GM15510 (cell line): ENCODE measurements around the gene SERP2.

Source experiments
- POLR2A ChIP-seq: IDR thresholded peaks from 3 replicates; pipeline ENCODE4 v1.6.1; 2011; ENCODE audit warnings: borderline replicate concordance; ENCODE audit not compliant: insufficient read length; ENCODE audit errors: extremely low read depth

Gene SERP2

DNA sequence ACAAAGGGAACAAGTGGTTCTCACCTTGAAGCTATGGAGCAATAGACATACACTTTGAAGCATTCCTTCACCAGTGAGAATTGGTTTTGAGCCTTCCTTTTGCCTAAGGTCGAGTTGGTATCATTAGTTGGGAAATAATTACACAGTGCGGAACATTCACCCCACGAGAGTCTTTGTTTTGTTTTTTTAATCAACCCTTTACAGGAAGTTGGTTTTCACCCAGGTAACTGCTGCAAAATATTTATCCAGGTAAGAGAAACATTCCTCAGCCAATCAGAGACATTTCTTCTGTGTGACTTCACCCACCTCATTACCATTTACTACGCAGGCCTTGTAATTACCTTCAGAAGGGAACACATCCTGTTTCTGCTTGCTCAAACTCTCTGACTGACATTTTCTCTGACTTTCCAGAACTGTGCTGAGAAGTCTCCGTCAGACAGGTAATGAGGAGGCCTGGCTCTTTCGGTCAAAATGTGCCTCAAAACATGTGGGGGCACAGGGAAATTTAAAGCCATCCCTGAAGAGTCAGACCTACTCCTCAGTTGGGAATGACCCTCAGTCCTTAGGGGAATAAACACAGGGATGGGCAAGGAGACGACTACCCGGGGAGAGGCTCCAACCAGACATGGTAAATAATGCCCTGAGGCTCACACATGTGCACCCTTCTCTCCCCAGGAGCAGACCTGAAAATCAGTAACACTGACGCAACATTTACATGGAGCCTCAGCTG is 22.7 kb upstream of the SERP2 start:
- TF ChIP-seq POLR2A = no peak

DNA sequence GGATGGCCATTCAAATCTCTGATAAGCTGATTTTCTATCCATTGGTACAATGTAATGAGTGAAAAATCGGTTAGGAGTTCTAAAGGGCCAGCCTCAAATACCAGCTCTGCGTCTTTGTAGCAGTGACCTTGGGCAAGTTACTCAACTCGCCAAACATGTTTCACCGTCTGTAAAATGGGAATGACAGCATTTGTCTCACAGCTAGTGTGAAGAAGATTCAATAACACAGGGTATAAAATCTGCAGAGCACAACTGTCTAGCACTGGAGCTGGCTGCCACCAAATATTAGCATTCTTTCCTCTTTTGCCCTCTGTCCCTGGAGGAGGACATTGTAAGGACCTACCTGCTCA is 22.1 kb upstream of the SERP2 start:
- TF ChIP-seq POLR2A = no peak

DNA sequence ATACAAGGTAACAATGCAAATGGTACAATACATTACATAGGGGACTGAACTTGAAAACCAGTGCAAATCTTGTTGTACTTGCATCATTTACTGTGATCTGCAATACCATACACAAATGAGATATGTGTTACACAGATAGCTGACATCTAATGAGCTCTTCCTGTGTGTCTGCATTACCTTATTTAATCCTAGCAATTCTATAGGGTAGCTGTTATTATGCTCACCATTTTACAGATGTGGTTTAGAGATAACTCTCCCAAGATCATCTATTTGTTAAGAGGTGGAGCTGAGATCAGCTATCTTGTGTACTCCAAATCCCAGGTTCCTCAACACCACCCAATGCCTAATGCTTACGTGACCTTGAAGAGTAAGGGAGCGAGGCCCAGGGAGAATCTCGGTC is 21.4 kb upstream of the SERP2 start:
- no peak for TF ChIP-seq POLR2A

DNA sequence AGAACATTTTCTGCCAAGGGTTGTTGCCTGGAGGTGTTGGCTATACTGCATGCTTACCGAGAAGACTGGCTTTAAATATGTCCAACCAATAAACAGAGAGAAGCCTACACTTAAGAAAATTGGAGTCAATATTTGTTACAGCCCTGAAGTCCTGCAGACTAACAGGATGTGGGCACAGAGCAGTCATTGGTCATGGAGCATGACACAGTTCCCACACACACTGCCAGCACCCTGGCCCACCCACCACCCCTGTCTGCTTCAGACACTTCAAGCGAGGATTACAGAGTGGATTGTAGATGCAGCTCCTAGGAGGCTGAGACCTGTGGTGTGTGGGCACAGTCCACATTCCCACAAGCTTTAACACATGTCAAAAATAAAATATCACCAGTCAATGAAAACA is 21.0 kb upstream of the SERP2 start:
- no peak for TF ChIP-seq POLR2A

DNA sequence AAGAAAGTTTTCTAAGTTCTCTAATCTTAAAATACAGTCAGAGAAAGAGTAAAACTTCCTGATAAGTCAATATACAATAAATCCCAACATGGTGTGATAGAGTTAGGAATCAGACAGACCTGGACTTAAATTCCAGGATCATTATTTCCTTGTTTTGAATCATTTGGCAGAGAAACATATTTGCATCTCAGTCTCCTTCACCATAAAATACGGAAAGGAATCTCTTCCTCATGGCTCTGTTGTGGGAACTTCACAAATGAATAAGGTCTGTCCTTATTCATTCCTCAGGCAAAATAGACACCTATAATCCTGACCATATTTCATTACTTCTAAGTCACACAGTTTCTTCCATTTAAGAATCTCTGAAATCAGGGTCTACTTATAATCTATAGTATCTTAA is 19.3 kb upstream of the SERP2 start:
- TF ChIP-seq POLR2A = no peak

DNA sequence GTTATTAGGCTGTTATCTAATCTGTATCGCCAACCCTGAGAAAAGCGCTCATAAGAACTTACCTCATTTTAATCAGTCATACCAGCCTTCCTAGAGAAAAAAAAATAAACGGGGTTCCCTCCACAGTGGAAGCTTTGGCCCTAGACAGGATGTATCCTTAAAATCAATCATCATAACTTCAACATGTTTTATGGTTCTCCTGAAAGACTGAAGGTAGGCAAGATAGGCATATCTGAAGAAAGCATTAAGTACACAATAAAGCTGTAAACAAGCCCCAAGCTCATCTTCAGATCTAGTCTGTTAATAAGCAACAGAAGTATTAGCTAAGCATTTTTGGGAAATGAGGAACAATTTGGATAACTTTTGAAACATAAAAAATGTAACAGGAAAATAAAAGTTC is 18.7 kb upstream of the SERP2 start:
- no peak for TF ChIP-seq POLR2A

DNA sequence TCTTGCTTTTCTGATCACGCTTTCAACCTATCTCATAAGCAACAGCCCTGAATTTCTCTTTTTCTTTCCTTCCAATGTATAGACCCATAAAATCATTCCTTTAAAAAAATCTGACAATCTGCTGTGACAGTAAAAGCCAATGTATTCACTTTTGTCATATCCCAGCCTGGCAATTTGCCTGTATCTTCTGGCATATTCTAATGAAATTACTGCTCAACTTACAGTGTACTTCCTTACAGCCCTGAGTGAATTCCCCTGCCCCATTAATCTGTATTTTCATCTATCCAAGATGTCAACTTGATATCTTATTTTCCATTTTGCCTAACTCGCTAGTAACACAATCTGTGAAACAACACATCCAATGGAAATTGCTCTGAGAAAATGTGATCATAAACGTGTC is 18.0 kb upstream of the SERP2 start:
- TF ChIP-seq POLR2A = no peak

DNA sequence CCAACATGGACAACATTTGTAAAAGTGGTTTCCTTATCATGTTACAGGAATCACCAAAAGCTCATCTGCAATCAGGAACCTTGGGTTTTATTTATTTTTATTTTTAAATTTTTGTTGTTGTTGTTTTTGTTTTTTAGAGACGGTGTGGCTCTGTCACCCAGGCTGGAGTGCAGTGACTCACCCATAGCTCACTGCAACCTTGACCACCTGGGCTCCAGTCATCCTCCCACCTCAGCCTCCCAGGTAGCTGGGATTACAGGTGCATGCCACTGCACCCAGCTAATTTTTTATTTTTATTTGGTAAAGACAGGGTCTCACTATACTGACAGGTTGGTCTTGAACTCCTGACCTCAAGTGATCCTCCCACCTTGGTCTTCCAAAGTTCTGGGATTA is 13.6 kb upstream of the SERP2 start:
- TF ChIP-seq POLR2A = no peak

DNA sequence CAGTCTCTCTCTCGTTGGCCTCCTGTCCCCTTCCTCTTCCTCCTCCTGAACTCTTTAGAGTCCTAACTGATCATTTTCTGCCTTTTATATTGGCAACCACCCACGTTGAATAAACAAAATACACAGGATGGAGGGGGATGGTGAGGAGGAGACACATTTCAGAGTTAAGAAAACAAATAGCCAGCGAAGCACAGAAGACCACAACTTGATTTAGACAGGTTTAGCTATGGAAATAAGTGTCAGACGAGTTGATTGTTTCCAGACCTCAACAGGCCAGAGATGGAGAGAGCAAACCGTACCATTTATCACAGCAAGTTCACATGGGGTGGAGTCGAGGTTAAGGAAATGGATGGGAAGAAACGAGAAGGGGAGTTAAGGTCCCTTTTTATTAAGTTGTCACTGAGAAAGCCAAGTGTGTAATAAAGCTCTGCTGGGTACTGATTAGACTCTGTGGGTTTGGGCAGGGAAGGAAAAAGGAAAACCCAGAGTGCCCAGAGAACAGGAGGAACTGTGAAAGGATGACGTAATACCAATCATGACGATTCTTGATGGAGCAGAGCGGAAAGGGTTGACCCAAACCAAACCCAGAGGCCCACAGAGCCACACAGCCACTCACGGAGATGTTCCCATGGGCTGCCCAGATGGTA is 11.1 kb upstream of the SERP2 start:
- TF ChIP-seq POLR2A = no peak

DNA sequence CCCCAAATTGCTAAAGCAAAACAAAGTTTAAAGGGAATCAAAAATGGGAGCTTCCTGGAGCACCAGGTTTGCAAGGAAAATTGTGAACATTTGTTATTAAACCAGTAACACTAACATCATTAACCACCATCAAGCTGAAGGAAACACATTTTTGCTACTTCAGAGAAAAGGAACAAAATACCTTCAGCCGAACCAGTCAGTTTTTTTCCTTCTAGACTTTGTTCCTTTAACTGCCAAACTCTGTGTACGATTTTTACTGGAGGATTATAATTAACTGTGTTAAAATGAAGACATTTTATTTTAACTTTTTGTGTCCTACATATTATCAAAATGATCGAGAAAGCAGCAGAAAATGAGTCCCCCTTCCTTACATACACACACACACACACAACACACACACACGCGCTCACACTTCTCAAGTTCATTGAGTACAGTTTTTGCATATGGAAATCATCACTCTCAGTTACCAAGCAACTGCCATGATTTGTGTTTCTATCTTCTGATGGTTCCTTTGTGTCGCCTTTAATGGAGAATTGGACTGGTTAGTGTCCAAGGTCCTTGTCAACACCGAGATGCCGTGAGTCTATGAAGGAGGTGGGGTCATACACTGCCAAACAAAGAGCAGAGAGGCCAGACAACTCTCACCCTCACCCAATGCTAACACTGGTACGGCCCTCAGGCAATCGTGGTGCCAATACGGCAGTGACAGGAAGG is 9.8 kb upstream of the SERP2 start:
- no peak for TF ChIP-seq POLR2A

DNA sequence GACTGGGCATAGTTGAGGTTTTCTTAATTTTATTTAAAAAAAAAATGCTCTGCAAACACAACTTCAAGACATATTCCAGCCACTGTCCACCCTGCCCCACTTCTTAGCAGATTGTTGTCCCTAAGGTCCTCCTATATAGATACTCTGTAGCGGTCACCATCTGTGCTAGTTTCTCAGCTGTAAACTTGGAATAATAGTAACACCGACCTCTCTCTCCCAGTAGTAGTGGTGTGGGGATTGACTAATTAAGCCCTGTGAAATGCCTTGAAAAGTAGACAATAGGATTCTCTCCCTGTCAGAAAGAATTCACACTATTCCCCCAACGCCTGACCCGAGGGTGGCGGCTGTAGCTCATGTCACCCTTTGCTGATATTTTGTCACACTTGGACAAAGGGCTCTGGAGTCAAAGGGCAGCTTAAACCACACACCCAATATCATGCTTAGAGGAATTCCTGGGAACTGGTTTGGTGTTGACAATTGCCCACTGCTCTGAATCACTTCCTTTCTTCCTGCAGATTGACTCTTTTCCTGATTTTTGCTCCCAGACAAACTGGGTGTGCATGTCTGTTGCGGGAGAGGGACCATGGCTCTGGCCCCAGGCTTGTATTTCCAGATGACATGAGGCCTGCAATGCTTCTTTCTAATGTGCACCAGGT is 9.2 kb upstream of the SERP2 start:
- no peak for TF ChIP-seq POLR2A

DNA sequence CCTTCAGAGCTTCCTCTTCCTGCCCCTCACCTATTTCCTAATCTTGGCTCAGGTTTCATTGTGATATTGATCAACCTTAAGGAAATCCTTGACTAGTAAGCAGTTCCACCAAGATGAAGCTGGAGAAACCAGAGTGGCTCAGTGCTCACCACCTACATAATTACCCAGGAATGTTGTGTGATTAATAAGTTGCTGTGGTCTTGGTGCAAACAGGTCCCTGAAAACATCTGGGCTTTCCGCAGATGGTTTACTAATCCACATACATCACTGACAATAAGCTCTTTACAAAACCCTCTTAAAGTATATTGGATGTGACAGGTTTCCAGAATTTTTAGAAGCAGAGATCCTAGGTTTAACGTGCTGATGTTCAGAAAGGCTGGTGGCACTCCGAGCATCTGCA is 8.6 kb upstream of the SERP2 start:
- TF ChIP-seq POLR2A = no peak

DNA sequence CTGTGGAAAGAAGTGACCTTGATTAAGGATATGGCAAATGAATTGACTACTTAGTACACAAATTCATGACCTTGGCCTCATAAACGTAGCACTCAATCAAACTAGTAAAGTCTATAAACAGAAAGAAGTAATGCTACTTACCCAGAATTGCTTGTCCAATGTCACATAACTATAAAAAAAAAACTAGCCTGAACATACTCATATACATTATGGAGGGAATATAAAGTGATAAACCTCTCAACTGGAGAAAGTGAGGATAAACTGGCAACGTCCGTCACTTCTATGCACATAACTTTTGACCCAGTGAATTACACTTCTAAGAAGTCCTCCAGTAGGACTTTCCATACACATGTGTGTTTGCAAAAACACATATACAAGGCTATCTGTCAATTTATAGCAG is 7.7 kb upstream of the SERP2 start:
- no peak for TF ChIP-seq POLR2A

DNA sequence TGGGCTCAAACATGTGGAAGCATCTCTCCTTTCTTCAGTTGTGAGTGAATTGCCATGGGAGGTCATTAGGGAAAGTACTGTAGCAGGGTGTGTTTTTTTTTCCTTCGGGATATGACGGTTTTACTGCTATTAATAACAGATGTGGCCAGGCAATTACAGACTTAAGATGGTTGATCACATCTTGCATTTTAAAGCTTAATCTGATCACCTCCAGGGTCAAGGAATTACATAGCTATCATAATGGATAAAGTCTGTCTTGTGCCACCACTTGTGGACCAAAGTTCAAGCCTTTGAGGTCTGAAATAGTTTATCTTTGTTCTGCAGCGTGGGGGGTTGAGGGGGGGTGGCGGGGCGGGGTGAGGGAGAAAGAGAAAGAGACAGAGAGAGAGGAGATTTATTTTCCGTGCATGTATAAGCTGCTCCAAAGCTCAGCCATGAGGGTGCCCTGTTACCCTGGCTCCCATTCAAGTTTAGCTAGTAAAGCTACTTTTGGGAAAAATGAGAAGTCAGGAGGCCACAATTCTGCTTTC is 5.5 kb upstream of the SERP2 start:
- no peak for TF ChIP-seq POLR2A
